Left kidney (tissue), 8 donors: ENCODE measurements around the gene PRKCD. TPM values are rescaled to one million over a fixed set of nuclear protein-coding genes. Genes with fewer than 3 reads are reported as not detected.

ENCODE experiments used
- DNase-seq: peaks from one replicate; pipeline ENCODE4 v3.0.0-alpha.2; 2013
- long read RNA-seq, 8 donors: transcript quantifications; one replicate each; lab custom pipeline, GENCODE V29; 2026
- polyA plus RNA-seq: library from polyadenylated mRNA; unstranded; fragments of 120-200 nt; gene quantifications from one replicate; pipeline ENCODE4 v1.2.1, GENCODE V29; 2013; ENCODE audit not compliant: insufficient read length

PRKCD gene
- 20.3 TPM for polyA plus RNA-seq
- long read RNA-seq, donor 1, partial matches to known transcripts, result 40 of 53 reads
- long read RNA-seq, donor 1, other reads (novel, unspliced or antisense), result 12 of 53 reads
- long read RNA-seq, donor 2, partial matches to known transcripts, result 6 of 11 reads
- long read RNA-seq, donor 2, other reads (novel, unspliced or antisense), result 0 of 11 reads
- long read RNA-seq, donor 3, partial matches to known transcripts, result 0 of 2 reads
- long read RNA-seq, donor 3, other reads (novel, unspliced or antisense), result 0 of 2 reads
- long read RNA-seq, donor 4, result 0 reads
- long read RNA-seq, donor 5, partial matches to known transcripts, result 5 of 10 reads
- long read RNA-seq, donor 5, other reads (novel, unspliced or antisense), result 0 of 10 reads
- long read RNA-seq, donor 6, transcript PRKCD-202 (18 exons, 2,810 nt), result major isoform, 6 of 12 reads
- long read RNA-seq, donor 6, partial matches to known transcripts, result 5 of 12 reads
- long read RNA-seq, donor 6, other reads (novel, unspliced or antisense), result 0 of 12 reads
- long read RNA-seq, donor 7, partial matches to known transcripts, result 0 of 3 reads
- long read RNA-seq, donor 7, other reads (novel, unspliced or antisense), result 0 of 3 reads
- long read RNA-seq, donor 8, partial matches to known transcripts, result 0 of 4 reads
- long read RNA-seq, donor 8, other reads (novel, unspliced or antisense), result 0 of 4 reads

DNA sequence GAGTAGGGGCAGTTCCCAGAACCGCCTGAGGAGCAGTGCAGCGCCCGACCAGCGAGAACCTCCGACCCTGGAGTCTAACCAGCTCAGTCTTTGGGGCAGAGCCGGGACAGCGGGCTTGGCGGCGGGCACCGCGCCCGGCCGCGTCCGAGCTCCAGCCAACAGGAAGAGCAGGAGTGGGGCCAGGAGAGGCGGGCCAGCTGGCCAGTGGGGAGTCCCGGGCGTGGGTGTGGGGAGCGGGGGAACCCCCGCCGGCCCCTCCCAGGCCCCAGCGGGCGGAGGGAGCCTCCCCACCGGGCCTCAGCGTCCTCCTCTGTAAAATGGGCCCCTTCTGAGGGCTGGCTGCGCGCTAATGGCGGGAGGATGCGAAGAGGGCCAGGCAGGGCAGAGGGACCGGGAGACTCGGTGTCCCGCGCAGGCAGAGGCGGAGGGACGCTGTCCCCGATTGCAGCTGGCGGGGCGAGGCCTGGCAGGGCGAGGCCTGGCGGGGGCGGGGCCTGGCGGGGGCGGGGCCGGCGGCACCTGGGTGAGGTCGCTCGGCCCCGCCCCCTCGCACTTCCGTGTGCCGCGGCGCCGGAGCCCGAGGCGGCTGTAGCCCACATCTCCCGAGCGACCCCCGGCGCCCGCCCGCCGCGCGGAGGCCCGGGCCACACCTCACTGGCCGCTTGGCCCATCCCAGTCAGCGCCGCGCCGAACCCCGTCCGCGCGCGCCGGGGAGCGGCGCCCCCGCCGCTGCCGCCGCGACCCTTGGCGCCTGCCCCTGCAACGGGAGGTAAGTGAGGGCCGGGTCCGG, at the start of gene PRKCD:
Gene PRKCD, plus strand, starts transcription at position 550 of the 790 bp plus-strand sequence. CDS start 17,214 bp downstream, outside the sequence.
- DNase-seq, result no peak

DNA sequence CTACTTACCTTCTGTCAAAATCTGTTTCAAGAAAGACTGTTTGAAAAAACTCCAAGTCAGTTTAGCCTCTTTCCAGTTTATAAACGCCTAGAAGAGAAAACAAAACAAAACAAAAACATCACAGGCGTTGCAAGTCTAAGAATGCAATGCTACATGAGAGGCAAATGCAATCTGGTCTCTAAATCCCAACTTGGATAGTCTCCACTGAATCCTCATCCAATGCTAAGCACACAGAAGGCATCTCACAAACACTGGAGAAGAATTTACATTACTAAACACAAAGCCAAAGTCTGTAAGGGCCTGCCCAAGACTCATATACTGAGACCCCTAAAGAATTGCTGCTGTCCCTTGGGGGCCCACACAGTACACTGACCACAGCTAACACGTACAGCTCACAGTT, 49.2 kb upstream of the PRKCD start:
- DNase-seq, result no peak

DNA sequence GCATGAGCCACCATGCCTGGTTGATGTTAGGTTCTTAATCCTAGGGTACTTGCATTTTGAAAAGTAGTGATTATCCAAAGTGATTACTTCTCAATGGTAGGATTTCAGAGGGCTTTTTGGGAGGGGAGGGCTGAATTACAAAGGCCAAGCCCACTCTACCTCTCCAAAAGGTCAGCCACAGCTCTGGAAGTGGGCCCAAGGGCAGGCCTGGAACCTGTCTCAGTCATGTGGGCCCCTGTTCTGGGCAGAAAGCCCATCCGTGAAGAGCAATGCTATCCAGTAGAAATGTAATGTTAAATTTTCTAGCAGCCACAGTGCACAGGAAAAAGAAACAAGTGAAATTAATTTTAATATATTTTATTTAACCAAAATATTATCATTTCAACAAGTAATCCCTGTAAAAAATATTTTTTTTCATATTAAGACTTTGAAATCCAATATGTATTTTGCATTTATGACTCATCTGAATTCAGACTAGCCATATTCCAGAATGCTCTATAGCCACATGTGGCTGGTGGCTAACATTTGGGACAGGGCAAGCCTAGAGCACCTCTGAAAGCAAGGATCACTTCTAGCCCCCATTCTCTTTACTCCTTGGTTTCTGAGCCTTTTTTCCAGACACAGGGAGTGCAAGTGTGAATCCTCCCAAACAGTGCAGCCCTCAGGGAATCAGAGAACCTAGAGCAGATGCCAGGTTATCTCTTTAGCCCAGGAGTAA, 47.6 kb upstream of the PRKCD start:
- DNase-seq, result no peak

DNA sequence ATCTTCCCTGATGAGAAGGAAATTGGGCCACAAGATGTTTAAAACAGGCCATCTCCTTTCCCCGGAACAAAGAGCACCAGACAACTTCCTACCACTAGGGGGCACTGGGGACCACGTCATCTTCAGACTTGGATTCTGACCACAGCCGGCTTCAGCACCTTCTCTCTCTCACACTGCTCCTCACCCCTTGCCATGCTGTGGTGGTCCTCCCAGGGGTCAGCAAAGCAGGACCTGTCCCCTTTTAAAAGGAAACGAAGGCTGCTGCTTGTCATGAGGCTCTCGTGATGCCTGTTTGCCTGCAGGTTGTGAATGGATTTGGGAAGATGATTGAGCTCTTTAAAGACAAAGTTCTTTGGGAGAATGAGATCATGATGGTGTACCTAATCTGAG, 47.0 kb upstream of the PRKCD start:
- DNase-seq, result peak; percentile 75

DNA sequence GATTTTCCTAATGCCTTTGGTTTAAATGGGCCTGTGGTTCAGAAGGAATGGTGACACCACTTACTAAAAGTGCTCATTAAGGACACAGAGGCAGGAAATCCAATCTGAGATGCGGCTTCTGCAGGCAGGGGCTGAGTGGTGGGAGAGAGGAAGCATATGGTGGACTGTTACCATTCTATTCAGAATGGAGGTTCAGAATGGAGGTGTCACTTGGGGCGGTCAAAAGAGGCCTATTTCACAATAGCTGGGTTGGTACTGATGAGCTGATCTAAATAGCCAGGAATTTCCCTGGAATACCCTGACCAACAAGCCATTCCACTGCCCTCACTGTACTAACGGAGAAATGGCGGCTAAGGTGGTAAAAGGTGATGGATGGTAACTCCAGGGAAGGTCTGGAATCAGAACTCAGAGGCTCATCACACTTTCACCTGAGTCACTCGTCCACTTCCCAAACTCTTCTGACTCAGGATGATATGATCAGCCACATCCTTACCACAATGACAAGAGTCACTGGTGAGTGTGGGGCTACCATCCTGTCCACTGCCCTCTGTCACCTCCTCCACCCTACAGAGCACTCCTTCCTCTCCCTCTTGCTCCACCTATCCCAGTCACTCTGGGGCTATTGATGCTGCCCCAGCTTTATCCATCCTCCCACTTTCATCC, 46.5 kb upstream of the PRKCD start:
- no peak for DNase-seq

DNA sequence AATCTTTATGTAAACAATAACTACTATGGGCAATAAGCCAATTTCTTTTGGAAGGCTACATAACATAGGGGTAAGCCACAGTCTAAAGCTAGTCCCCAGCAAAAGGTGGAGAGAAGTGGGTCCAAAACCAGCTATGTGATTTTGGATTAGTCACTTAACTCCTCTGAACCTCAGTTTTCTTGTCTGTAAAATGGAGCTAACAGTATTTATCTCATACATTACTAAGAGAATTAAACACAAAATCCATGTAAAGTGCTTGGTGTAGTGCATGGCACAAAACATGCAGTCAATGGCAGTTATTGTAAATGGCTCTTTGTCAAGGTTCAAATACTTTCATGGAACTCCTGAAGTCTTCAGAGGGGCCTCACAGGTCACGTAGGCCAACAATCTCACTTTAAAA, 44.1 kb upstream of the PRKCD start:
- no peak for DNase-seq

DNA sequence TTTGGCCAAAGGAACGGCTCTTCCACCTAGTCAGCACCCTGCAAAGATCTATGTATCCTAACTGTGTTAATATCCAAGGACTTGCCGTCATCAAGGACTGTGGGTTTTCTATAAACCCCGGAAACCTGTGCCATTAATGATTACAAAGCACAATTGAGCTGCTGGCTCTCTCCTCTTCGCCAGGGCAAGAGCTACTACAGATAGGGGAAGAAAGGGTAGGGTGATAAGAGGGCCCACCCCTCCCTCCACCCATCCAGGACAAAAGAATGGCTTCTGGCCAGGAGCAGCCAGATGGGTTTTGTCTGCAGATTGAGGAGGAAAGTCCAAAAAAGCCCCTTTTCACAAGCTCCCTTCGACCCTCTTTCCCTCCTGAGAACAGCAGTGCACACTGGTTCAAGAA, 40.7 kb upstream of the PRKCD start:
- no peak for DNase-seq

DNA sequence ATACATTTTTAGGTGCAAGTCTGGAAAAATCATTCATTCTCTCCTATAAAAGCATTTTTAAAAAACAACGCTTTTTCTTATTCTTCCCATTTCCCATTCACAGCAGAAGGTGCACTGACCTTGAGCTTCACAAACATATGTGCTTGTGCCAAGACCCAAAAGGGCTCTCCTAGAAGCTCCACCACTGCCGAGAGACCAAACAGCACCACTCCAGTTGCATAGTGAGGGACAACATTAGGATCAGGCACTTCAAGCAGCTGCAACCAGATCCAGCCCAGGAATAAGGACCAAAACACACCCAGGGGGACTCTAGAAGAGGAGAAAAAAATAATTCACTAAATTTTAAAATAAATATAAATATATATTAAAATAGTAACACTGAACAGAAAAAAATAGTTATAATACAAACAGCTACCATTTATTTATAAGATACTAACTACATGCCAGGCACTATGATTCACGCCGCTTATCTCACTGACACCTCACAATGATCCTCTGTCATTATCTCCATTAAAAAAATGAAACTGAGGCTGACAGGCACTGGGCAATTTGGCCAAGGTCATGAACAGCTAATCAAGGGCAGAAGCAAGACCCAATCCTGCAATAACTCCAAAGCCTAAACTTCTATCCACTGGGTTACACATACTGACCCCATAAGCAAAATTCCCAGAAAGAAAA, 38.6 kb upstream of the PRKCD start:
- no peak for DNase-seq

DNA sequence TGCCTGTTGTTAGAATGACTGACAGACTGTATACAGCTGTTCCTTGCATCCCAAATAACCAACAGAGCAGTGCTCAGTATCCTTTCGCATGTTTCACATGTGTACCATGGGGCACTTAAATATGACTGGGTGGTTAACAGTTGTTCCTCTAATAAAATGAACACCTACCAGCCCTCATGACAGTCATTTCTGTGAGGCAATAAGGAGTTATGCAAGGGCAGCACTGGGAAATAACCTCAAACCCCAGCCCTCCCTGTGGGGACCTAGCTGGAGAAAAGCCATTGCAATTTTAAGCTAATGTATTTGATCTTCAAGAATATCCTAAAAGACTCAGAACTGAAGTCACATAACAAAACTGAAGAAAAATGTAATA, 38.1 kb upstream of the PRKCD start:
- DNase-seq, result no peak

DNA sequence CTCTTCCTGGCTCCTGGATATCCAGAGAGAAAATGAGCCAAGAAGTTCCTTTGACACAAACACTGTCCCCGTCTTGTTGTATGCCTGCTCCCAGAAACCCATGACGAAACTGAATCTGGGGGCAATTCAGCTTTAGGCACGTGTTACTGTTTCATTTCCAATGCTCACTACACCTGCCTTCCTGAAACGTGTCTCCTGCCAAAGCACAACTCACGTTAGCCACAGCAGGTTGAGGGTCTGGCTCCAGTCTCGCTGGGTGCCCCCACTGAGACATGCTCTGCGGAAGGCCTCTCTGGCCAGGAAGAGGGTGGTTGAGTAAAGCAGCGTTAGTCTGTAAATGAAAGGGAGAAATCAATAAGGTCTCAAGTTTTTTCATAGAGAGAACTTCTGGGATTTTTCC, 37.5 kb upstream of the PRKCD start:
- DNase-seq, result no peak

DNA sequence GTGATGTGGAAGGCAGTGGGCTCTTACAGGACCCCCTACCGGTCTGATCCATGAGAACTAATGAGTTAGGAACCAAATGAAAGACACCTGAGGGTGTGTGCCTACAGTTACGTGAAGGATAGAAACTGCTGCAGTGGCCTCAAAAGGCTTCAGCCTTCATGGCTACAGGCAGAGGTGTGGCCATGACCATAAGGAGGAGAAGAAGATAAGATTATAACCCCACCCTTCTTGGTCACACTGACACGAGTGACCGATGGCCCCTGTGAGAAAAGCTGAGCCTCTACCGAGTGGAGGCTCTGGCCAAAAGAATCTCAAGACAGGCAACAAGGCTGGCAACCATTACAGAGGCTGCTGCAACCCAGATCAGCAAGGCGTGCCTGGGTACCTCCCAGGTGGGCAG, 37.1 kb upstream of the PRKCD start:
- DNase-seq, result no peak

DNA sequence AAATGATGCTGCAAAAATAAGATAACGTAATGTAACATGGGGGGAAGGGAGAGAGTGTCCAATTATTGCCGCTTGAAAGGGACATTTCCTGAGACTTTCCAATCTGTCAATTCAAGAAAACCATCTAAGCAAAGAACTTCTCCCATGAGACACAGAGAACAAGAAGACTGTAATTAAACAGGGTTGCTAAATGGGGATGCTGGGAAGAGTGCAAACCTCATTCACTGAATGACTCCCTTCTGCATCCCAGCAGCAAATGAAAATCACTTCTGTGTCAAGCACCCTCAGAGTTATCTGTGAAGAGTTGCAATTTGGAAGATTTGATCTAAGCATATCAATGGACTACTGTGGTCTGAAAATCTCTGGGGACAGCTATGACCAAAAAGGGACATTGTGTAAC, 34.4 kb upstream of the PRKCD start:
- DNase-seq, result no peak

DNA sequence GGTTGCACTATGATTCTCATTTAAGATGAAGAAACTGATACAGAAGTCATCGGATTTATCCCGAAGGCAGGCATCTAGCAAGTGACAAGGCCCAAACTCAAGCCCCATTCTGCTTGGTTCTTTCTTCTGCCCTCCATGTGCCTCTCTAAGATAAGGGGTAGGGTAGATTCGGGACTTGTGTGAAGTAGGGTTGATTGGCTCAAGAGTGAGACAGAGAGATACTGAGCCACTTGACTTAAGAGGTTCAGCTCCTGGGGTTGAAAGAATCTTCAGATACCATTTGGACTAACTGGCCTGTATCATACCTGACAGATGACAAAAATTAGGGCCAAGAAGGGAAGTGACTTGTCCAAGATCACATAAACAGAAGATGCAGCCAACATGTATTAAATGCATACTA, 31.7 kb upstream of the PRKCD start:
- DNase-seq, result no peak

DNA sequence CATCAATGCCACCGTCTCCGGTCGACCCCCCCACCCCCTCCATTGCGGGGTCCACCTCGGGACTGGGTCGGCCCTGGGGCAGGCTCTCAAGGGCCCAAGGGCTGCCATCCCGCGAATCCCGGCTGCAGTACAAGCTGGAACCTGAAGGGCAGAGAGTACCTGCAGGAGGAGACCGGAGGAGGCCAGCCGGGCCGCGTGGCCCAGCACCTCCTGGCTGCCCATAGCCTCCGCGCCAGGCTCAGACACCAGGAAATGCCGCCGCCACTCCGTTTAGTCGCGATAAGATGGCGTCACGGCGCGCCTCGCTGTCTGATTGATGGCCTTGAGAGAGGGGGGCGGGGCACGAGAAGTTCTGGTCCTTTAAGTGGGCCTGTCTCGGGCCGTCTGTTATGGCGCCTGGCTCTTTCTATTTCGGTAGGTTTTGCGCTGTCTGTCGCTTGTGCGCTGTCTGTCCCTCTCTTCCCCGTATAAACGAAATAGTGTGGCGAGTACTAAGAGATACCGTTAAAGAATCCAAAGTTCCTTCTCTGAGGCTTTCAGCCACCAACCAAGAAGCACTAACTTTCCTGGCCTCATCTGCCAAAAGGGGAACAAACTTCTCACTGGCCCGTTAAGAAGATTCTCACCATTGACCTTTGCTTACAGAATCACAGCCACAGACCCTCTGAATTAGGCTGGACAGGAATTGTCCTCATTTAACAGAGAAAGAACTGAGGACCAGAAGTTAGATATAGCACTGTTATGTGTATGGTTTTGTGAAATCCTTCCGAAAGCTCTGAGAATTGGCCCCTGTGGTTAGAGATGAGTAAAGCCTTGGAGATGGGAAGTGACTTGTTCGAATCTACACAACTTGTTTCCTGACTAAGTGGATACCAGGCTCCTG, 30.6 kb upstream of the PRKCD start, which contains the start of gene RFT1:
Gene RFT1, minus strand, starts transcription at position 257 of the 883 bp plus-strand sequence. Its CDS starts 35 bp downstream, at position 222.
- peak; percentile 98 for DNase-seq

DNA sequence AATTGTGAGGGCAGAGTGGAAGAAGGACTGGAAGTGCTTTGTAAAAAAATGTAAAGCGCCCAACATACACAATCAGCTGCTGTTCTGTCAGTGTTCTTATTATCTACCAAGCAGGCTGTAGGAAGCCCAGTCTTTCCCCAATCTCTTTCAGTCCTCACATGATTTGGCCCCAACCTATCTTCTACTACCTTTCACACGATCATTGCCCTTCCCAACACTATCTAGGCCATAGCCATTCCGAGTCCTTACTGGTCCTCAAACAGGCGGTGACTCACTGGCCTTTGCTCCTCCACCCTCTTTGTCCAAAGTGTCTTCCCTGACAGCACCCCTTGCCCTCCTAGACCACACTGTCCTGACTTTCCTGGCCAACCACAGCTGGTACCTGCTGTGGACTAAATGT, 29.9 kb upstream of the PRKCD start:
- no peak for DNase-seq

DNA sequence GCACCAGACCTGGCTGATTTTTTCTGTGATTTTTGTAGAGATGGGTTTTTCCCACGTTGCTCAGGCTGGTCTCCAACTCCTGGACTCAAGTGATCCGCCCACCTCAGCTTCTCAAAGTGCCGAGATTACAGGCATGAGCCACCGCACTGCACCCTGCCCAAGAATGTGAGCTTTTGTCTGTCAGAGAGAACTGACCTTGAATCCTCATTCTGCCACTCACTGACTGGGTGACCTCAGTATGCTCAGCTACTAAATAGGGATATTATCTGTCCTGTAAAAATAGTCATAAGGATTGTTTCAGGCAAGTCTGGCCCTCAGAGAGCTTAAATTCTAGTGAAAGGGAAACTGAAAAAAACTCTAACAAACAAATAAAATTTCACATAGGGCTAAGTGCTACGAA, 28.7 kb upstream of the PRKCD start:
- no peak for DNase-seq

DNA sequence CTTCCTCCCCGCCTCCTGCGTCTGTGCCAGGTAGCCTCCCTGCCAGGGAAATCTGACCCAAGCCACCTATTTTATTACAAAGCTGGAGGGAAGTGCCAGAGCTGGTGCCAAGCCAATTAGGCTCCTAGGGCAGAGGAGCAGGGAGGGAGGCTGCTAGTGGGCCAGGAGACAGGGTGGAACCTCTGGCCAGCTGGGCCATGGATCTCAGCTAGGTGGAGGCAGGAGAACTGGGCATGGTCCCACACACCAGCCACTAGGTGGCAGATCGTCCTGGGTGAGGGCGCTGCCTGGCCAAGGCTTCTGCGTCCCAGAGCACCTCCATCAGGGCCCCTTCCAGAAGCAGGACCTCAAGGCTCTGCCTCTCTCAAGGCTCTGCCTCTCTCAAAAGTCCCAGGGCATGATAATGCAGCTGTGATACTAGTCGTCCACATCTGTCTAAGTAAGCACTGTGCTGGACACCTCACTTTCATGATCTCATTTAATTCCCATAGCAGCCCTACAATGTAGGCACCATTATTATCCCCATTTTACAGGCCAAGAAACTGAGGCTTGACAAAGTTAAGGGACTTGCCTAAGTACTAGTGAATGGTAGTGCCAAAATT, 26.3 kb upstream of the PRKCD start:
- no peak for DNase-seq

DNA sequence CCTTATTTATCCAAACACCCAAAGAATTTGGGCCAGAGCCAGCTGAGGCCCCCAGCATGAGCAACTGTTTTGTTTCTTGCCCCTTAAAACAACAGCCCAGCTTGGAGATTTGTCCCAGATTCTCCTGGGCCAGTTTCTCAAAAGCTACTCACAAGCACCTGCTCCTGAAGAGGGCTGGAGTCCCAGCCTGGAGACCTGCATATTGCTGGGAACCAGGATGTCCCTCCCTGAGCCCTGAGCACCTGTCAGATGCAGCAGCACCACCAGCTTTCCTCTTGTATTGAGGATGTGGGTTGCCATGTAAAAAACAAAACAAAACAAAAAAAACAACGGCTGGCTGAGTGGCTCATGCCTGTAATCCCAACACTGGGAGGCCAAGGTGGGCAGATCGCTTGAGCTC, 23.8 kb upstream of the PRKCD start:
- DNase-seq, result no peak

DNA sequence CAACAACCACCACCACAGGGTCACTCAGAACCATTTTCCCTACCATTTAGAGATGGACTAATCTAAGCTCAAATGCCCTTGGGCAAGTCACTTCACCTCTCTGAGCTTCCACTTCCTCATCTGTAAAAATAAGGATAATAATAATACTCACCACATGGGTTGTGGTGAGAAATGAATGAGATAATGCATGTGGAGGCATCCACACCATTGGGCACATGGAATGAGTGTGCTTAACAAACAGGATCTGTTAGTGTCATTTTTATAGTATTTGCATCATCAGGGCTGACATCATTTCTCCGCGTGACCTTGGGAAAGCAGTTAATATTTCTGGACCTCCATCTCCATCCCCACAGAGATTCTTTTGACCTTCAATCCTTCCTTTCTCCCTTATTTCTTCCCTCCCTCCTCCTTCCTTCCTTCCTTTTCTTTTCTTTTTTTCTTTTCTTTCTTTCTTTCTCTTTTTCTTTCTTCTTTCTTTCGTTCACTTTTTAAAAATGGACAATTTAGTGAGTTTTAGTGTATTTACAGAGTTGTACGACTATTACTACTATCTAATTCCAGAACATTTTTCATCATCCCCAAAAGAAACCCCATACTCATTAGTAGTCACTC, 23.1 kb upstream of the PRKCD start:
- no peak for DNase-seq
